ENCODE results near the gene TNFAIP6.
"Not testable (repeated sequence)": the region's sequence is repeated elsewhere in the genome, so short reads cannot be mapped to it uniquely, and the experiment has no call there.

Gene TNFAIP6

DNA sequence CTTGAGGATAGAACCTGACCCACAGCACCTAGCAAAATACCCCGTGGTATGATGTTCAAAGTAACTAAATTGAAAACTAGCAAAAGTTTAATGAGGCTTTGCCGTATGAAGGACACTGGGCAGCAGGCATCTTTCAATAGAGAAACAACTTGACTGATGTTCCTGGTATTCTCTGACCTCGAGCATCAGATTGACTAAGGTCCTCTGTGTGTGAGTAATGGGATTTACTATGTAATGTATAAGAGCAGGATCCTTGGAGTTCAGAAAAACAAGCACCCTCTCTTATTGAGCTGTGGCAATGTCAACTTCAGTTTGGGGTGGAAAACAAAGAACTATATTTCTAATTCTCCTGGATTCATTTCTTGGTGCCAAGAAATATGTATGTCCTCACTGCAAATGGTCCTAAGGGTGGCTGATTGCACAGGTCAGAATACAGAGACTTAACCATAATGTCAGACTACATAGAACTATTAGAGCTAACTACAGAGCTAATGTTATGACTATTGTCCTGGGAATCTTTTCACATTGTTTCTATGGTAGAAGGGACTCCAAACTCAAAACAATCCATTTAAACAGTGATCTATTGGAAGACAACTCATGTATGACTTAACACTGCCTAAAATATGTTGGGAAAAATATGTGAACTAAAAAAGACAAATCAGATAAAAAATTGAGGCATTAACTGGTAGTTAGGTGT lies 4.4 kb downstream of the TNFAIP6 start:
- peak; percentile 31 to 40 for DNase-seq

DNA sequence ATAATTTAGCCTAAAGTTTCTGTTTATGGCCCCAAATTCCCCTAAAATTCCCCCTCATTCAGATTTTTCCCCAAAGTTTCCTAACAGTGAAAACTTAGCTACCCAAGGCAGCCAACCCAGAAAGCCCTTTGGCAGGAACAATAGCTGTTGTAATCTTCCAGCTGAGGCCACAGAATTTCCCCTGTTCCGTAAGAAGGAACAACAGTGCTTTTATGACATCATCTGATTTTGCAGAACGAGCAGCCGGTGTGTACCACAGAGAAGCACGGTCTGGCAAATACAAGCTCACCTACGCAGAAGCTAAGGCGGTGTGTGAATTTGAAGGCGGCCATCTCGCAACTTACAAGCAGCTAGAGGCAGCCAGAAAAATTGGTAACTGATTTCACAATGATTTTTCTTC lies 6.3 kb downstream of the TNFAIP6 start:
- DNase-seq, result peak; percentile 97 to 99

GRCh38 chr2:151367571-151367970 lies 10.2 kb downstream of the TNFAIP6 start:
- DNase-seq, result no peak

- DNase-seq, result peak; percentile 67 to 70
These were observed 17.0 kb downstream of the TNFAIP6 start for GRCh38 chr2:151374436-151374835.

DNA sequence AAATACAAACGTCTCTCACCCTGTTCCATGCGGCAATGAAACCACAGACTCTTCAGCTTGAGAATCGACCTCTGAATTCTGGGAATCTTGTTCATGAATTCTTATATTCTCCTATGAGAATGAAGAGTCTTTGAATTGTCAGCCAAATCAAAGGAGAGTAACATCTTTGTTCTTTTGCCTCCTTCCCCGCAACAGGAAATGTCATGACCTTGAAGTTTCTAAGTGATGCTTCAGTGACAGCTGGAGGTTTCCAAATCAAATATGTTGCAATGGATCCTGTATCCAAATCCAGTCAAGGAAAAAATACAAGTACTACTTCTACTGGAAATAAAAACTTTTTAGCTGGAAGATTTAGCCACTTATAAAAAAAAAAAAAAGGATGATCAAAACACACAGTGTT lies 21.8 kb downstream of the TNFAIP6 start:
- DNase-seq, result peak in 1 of 2 donors; percentile 21

GRCh38 chr2:151380580-151381235 lies 23.3 kb downstream of the TNFAIP6 start:
- DNase-seq, result peak in 1 of 2 donors; percentile 6

GRCh38 chr2:151381266-151381665 lies 23.9 kb downstream of the TNFAIP6 start:
- peak in 1 of 2 donors; percentile 40 for DNase-seq

- DNase-seq, result no peak
These were observed 30.6 kb downstream of the TNFAIP6 start for GRCh38 chr2:151388011-151388410.

GRCh38 chr2:151391436-151391835 lies 34.0 kb downstream of the TNFAIP6 start:
- DNase-seq, result no peak

DNA sequence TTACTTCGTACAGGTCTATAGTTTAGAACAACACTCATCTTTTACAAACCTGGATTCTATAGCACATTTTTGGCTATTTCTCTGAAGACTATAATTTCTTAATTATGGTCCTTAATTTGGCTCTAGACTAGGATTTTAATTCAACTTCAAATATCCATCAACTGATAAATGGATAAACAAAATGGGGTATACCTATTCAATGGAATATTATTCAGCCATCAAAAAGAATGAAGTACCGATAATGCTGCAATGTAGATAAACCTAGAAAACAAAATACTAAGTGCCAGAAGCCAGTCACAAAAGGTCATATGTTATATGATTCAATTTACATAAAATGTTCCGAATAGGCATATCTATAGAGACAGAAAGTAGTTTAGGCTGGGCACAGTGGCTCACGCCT lies 37.1 kb downstream of the TNFAIP6 start:
- DNase-seq, result no peak

DNA sequence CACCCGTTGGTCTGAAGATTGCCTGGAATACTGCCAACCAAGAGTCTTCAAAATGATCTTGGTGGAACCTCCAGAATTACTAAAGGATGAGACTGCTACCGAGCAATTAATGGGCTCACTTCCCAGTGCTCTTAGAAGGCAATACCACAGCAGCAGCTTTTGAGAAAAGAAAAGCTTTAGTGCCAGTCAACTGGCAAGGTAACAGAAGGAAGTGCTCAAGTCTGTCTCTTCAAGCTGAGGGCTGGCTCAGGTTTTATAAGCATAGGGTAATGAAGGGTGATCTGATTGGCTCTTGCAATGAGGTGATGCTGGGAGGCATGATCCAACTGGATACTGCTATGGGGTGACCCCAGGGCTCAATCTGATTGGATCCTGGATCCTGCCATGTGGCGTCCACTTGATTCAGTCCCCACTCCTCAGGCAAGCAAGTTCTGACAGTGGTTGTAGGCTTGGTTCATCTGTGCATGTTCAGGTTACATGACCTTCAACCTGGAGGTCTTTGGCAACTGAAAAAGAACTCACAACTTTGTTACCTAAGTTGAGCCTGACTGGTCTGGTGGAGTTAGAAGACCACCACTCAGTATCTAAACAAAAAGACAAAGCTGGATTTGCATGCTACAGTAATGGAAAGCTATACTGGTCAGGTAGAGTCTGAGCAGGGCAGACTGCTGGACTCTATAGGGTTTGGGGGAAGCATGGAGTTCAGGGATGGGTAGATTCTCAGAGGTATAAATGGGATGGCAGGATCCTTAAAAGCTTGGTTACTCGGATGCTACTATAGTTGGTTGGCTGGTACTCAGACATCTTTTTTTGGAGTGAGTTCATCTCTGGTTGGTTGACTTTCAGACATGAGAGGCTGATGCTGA lies 38.4 kb downstream of the TNFAIP6 start:
- DNase-seq, result no peak

DNA sequence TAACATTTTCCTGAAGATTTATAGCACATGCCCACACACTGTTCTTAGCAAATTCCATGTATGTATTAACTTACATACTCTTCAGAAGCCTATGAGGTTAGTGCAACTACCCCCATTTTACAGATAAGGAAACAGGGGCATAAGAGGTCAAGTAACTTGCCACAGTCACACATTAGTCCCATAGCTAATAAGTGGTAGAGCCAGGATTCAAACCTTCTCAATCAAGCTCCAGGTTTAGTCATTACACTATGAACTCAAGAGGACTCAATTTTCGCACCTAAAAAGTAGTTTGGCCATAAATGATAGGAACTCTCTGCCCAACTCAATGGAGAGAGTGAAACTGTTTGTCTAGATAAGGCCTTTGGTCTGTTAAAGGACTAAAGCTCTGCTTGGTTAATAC lies 42.6 kb downstream of the TNFAIP6 start:
- DNase-seq, result no peak

DNA sequence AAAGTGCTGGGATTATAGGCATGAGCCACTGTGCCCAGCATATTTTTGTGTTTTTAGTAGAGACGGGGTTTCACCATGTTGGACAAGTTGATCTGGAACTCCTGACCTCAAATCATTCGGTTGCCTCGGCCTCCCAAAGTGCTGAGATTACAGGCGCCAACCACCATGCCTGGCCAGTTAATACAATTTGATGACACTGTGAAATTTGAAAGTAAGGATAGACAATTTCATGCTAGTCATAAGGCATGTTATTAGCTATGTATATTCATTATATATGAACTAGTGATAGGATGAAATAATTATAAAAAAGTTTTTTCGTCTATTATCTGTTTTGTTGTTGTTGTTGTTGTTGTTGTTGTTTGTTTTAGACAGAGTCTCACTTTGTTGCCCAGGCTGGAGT lies 43.8 kb downstream of the TNFAIP6 start:
- no peak for DNase-seq

DNA sequence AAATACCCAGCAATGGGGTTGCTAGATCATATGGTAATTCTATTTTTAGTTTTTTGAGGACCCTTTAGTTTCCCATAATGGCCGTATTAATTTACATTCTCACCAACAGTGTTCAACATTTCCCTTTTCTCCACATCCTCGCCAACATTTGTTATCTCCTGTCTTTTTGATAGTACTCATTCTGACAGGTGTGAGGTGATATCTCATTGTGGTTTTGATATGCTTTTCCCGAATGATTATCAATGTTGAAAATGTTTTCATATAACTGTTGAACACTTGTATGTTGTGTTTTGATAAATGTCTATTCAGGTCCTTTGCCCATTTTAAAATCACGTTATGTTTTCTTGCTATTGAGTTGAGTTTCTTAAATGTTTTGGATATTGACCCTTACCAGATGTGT lies 46.5 kb downstream of the TNFAIP6 start:
- no peak for DNase-seq

- DNase-seq, result no peak
These were observed 48.0 kb downstream of the TNFAIP6 start for GRCh38 chr2:151405376-151405775.

DNA sequence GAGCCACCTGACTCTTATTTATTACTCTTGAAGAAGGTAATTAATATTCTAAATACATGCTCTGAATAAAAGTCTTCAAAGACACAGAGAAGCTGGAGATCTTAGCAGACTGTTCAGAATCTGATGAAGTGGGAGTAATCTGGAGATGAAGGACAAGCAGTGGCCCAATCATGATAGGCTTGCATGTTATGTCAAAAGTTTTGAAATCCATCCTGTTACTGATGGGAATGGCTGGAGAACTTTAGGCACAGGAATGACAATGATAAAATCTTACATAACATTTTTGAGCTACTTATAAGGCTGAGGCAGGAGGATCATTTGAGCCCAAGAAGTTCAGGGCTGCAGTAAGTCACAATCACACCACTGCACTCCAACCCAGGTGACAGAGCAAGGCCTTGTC lies 49.9 kb downstream of the TNFAIP6 start:
- DNase-seq, result no peak

- no peak for DNase-seq
These were observed 51.6 kb downstream of the TNFAIP6 start for GRCh38 chr2:151408788-151409600.

GRCh38 chr2:151409601-151410484 lies 52.5 kb downstream of the TNFAIP6 start, which contains the start of gene RIF1:
Gene RIF1 (plus strand): TSS chr2:151409902. CDS start chr2:151410424, 522 bp downstream.
- peak; percentile 84 to 87 for DNase-seq

DNA sequence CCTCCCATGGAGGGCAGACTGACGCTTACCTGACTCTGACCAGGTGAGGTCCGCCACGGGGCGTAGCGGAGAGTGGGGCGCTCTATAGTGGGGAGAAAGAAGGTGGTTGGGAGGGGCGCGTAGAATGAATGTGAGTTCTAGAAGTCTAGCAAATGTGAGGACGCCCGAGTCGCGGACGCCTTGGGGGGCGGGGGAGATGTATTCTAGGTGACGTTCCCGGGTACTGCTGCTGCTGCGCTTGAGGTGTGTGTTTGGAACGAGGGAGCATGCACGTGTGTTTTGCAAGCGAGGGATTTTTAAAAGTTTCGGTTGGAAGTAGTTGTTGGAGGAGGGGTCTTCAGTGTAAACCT lies 53.1 kb downstream of the TNFAIP6 start:
- peak in 1 of 2 donors; percentile 6 for DNase-seq

- no peak for DNase-seq
These were observed 60.3 kb downstream of the TNFAIP6 start for GRCh38 chr2:151417650-151418049.

DNA sequence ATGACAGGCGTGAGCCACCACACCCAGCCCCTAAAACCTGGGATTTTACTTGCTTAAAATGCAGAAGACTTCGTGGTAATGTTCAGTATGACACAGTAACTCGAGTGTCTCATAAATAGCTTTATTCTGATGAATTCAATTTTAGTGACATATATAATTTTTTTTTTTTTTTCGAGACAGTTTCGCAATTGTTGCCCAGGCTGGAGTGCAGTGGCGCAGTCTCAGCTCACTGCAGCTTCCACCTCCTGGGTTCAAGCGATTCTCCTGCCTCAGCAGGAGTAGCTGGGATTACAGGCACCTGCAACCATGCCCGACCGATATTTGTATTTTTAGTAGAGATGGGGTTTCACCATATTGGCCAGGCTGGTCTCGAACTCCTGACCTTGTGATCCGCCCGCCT lies 64.3 kb downstream of the TNFAIP6 start:
- DNase-seq, result not testable (repeated sequence)

Data from inflammatory macrophage treated with lipopolysaccharide for 1 hour (primary cell).